Muscle of leg (tissue), 11 donors: ENCODE measurements around the gene VPS16. TPM values are rescaled to one million over a fixed set of nuclear protein-coding genes. Genes with fewer than 3 reads are reported as not detected.
"Not testable (repeated sequence)": the region's sequence is repeated elsewhere in the genome, so short reads cannot be mapped to it uniquely, and the experiment has no call there.

Experiments
- DNase-seq: peaks from one replicate; pipeline ENCODE4 v3.0.0; 2013
- H3K27ac ChIP-seq: one replicate; pipeline ENCODE4 v1.5.1; 2013; ENCODE audit warnings: mild to moderate bottlenecking, low read length, control low read depth
- H3K27me3 ChIP-seq: one replicate; pipeline ENCODE4 v1.6.1; 2013; ENCODE audit warnings: low read length; ENCODE audit not compliant: control insufficient read depth, insufficient read depth
- H3K36me3 ChIP-seq: one replicate; pipeline ENCODE4 v1.6.1; 2013; ENCODE audit warnings: low read length; ENCODE audit not compliant: control insufficient read depth, insufficient read depth
- H3K4me1 ChIP-seq: one replicate; pipeline ENCODE4 v1.6.1; 2013; ENCODE audit warnings: low read length; ENCODE audit not compliant: control insufficient read depth, insufficient read depth
- H3K4me3 ChIP-seq: one replicate; pipeline ENCODE4 v1.5.1; 2013; ENCODE audit warnings: low read length, control low read depth
- H3K9me3 ChIP-seq: replicated peaks from 2 replicates; pipeline ENCODE4 v1.6.1; 2013; ENCODE audit warnings: low read depth, low read length; ENCODE audit not compliant: control insufficient read depth
- WGBS: methylation state at CpG from one replicate; pipeline ENCODE4 v1.1.5; 2013; ENCODE audit warnings: missing lambda C conversion rate; ENCODE audit not compliant: insufficient coverage; 5-methylcytosine and 5-hydroxymethylcytosine counted together
- polyA plus RNA-seq, 8 donors: library from polyadenylated mRNA; unstranded; fragments of 120-200 nt; gene quantifications; one replicate each; pipeline versions ENCODE4 v1.2.1 to v1.2.3, GENCODE V29; 2013; ENCODE audit warnings: inconsistent platforms in 1 of 8, low replicate concordance in 1 of 8; ENCODE audit not compliant: insufficient read length in 8 of 8, insufficient read depth in 1 of 8
- total RNA-seq: library from RNA; stranded (reverse); fragments of 120-200 nt; gene quantifications from one replicate; pipeline ENCODE4 v1.2.4, GENCODE V29; 2013

Gene VPS16
- total and polyA plus RNA-seq, 9 donors: 21.5 to 28.9 (median 23.7) TPM

DNA sequence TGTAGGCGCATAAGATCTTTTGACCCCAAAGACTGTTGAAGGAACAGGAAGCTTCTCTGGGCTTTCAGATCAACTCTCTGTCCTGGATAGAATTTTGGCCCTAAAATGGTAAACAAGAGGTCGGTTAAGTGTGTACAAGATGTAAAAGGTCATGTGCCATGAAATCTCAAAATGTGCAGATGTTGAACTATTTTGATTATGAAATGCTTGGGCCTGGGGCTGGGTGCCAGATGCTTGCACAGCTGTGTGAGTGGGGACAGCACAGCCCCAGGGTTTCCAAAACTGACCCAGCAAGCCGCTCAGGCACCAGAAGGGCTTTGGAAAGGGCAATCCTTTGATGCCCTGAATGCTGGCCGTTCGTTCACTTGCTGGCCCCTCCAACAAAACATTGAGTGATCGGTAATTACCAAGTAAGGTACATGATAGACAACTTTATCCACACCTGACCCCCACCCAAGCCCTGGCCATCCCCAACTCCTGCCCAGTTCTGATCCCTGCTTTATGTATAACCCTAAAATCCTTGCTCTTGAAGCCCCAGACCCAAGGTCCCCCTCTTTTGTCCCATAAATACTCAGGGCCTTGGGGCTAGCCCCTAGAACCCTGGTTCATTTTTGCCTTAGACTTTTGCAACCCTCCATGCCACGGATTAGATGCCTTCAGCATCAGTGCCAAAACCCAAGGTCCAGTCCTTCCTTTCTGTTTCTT is 22.5 kb upstream of the VPS16 start:
- H3K4me3 ChIP-seq: no peak overlapping the region
- H3K27me3 ChIP-seq: peaks cover 32% of the 10 kb centered on the region
- no peaks in the 10 kb centered on the region for H3K36me3 ChIP-seq
- H3K4me1 ChIP-seq: peaks cover 16% of the 10 kb centered on the region
- H3K27ac ChIP-seq: no peak overlapping the region
- no peak for DNase-seq
- no peaks in the 10 kb centered on the region for H3K9me3 ChIP-seq
- 69% methylated on average over 6 of the region's 7 CpGs for WGBS

DNA sequence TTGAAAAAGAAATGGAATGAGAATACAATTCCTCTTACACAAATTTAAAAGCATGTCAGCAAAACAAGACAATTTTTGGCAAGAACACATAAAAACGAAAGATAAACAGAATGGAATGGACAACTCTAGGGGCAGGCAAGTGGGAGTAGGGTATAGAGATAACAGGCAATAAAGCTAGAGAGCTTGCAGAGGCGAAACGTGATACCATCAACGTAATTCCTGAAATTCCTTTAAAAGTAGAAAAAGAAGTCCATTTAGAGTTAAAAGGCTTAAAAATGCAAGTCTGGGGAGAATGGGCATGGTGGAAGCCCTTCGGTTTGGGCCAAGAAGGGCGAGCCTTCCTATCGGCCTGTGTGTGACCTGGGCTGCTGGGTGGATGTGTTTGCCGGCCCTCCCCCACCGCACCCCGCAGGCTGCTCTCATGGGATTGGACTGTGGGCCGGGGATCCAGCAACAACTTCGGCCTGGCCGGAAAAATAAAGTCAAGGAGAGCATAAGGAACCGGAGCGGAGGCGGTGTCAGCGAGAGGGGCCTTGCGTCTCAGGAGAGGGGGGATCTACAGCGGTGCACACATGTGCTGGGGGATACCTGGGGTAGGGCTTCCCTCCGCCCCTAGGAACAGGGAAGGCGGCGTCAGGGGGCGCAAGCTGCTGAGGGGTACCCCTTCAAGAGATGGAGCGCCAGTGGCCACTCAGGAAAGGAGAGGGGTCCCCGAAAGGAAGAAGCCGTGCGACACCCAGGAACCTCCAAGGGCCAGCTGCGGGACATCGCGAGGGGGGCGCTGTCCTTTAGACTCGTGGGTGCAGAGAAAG is 20.3 kb upstream of the VPS16 start:
- H3K36me3 ChIP-seq: no peaks in the 10 kb centered on the region
- WGBS: 10% methylated on average over 30 of the region's 32 CpGs
- H3K27ac ChIP-seq: no peak overlapping the region
- peaks cover 32% of the 10 kb centered on the region for H3K27me3 ChIP-seq
- no peak overlapping the region for H3K4me3 ChIP-seq
- DNase-seq: no peak
- H3K4me1 ChIP-seq: peaks cover 8% of the 10 kb centered on the region
- H3K9me3 ChIP-seq: no peaks in the 10 kb centered on the region

DNA sequence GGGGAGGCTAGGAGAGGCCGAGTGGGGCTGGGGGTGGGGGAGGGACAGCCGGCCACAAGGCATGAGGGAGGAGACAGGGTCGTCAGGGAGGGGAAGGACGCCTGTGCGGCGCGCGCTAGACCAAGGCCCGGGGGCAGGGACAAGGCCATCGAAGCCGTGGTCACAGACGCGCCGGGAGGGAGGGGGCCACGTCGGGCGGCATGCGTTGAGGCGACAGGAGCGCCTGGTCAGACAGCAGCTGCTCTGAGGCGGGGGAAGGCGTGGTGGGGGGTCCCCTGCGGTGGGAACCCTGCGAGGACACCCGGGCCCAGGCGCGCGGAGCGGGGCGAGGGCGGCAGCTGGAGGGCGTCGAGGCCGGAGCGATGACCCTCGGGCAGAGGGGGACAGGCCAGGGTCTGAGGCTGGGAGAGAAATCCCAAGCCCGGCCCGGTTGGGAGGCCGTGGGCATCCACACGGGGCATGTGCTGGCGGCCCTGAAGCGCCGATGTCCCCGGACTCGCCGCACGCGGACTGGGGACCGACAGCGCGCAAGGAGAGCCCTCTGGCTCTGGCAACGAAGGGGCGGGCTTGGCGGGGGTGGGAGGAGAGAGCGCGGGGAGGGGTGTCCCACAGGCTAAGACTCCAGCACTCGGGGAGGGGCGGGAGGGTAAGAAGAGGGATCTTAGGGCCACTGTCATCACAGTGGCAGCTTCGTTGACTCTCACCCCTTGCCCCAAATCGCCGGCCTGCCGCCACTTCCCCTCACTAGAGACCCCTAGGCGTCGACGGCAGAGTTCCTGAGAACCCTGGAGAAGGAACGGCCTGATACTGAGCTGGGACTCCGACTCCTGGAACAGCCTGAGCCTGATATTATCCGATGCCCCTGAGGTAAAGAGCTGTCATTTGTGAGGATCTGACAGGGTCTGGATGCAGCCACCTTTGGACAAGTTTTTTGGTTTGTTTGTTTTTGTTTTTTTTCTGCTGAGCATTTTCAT is 19.4 kb upstream of the VPS16 start:
- H3K4me1 ChIP-seq: peaks cover 5% of the 10 kb centered on the region
- H3K27ac ChIP-seq: no peak overlapping the region
- H3K9me3 ChIP-seq: no peaks in the 10 kb centered on the region
- H3K27me3 ChIP-seq: peaks cover 33% of the 10 kb centered on the region
- no peak overlapping the region for H3K4me3 ChIP-seq
- 6% methylated on average over 47 of the region's 68 CpGs for WGBS
- no peak for DNase-seq
- no peaks in the 10 kb centered on the region for H3K36me3 ChIP-seq

DNA sequence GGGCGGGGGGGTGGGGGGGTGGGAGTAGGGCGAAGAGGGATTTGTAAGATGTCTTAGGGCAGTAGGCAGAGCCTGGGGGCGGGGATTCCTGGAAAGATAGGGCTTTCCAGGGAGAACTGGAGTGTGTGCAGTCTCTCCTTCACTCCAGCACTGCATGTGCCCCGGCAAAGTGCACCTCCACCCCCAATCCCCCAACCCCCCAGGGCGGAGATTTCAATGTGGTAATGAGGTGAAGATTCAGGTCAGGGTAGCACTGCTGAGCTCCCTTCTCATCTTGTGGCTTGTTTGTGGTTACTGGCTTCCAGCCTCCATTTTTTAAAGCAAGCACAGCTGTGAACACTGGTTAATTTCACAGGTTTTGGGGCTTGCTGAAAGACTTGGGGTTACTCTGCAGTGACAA is 18.5 kb upstream of the VPS16 start:
- Histone ChIP-seq H3K4me1 (peaks cover 5% of the 10 kb centered on the region), H3K4me3 (no peak overlapping the region), H3K27me3 (peaks cover 36% of the 10 kb centered on the region), H3K9me3 (no peaks in the 10 kb centered on the region), H3K27ac (no peak overlapping the region), H3K36me3 (no peaks in the 10 kb centered on the region)
- no peak for DNase-seq
- no CpG with 5 or more reads among the region's 5 CpGs for WGBS

DNA sequence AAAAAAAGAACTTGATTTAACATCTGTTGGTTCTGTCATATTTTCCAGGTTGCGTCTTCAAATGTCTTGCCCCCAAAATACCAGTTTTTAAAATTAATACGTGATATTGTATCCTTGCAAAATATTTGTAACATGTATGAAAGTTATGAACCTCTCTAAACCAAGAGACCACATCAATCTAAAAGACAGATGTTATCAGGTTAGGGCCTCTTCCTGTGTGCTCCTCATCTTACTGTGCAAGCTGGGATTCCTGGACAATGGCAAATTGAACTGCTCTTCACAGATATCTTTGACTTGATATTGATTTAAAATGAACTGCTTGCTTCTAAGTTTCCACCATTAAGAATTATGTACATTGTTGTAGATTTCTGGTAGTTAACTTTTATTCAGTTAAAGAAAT is 14.8 kb upstream of the VPS16 start:
- no peaks in the 10 kb centered on the region for H3K4me1 ChIP-seq
- H3K9me3 ChIP-seq: no peaks in the 10 kb centered on the region
- no CpG with 5 or more reads among the region's 2 CpGs for WGBS
- H3K36me3 ChIP-seq: no peaks in the 10 kb centered on the region
- peaks cover 28% of the 10 kb centered on the region for H3K27me3 ChIP-seq
- H3K27ac ChIP-seq: no peak overlapping the region
- DNase-seq: no peak
- H3K4me3 ChIP-seq: no peak overlapping the region

DNA sequence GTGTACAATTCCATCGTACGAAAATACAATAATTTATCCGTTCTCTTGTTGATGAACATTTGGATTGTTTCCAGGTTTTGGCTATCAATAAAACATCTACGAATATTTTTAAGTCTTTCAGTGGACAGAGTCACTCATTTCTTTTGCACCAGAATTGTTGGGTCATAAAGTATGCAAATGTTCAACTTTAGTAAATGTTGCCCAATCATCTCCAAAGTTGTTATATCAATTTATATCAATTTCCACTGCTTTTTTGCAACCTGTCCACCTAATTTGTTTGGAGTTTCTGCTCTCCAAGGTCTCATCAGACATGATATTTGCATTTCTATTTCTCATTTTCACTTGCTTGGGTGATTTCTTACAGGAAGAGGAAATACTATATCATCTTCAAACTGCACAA is 13.9 kb upstream of the VPS16 start:
- H3K4me3 ChIP-seq: no peak overlapping the region
- no peaks in the 10 kb centered on the region for H3K9me3 ChIP-seq
- no peak for DNase-seq
- no peaks in the 10 kb centered on the region for H3K36me3 ChIP-seq
- WGBS: no CpG with 5 or more reads among the region's 4 CpGs
- no peaks in the 10 kb centered on the region for H3K4me1 ChIP-seq
- H3K27ac ChIP-seq: no peak overlapping the region
- peaks cover 20% of the 10 kb centered on the region for H3K27me3 ChIP-seq

DNA sequence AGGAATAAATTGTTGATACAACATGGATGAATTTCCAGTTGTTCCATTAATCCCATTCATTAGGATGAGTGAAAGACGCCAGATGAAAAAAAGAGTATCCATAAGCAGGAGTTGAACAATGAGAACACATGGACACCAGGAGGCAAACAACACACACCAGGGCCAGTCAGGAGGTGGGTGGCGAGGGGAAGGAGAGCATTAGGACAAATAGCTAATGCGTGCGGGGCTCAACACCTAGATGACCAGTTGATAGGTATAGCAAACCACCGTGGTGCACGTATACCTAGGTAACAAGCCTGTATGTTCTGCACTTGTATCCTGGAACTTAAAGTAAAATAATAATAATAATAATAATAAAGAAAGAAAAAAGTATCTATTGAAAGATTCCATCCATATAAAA is 11.2 kb upstream of the VPS16 start:
- no peak for DNase-seq
- Histone ChIP-seq H3K36me3 (peaks cover 2% of the 10 kb centered on the region), H3K4me1 (no peaks in the 10 kb centered on the region), H3K4me3 (no peak overlapping the region), H3K27me3 (peaks cover 13% of the 10 kb centered on the region), H3K27ac (no peak overlapping the region), H3K9me3 (no peaks in the 10 kb centered on the region)
- WGBS: 63% methylated on average over 1 of the region's 6 CpGs

DNA sequence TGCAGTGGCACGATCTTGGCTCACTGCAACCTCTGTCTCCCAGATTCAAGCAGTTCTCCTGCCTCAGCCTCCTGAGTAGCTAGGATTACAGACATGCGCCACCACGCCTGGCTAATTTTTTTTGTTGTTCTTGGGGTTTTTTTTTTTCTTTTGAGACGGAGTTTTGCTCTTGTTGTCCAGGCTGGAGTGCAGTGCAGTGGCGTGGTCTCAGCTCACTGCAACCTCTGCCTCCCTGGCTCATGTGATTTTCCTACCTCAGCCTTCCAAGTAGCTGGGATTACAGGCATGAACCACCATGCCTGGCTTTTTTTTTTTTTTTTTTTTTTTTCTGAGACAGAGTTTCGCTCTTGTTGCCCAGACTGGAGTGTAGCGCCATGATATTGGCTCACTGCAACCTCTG is 9.3 kb upstream of the VPS16 start:
- peaks cover 11% of the 10 kb centered on the region for H3K27me3 ChIP-seq
- not testable (repeated sequence) for DNase-seq, H3K9me3 ChIP-seq, H3K27ac ChIP-seq, H3K4me3 ChIP-seq, H3K4me1 ChIP-seq
- 85% methylated on average over 2 of the region's 7 CpGs for WGBS
- H3K36me3 ChIP-seq: peaks cover 11% of the 10 kb centered on the region

DNA sequence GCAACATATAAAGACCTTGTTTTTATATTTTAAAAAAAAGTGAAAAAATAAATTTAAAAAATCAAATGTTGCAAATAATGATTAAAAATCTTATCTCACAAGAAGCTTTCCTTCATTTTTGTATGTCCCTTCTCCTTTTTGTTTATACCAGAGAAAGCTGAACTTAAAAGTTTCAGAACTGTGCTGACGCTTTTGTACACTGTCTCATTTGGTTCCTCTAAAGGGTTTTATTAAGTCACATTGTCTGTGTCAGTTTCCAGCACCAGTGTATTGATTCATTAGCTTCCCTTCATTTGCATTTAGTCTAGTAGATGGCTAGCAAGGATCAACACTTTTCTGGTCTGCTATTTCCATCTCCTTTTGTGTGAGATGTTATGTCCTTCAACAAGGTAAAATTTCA is 6.8 kb upstream of the VPS16 start:
- no peak overlapping the region for H3K4me3 ChIP-seq
- H3K9me3 ChIP-seq: no peaks in the 10 kb centered on the region
- H3K4me1 ChIP-seq: no peaks in the 10 kb centered on the region
- no peak for DNase-seq
- H3K27ac ChIP-seq: no peak overlapping the region
- peaks cover 6% of the 10 kb centered on the region for H3K27me3 ChIP-seq
- H3K36me3 ChIP-seq: peaks cover 32% of the 10 kb centered on the region
- no CpG with 5 or more reads among the region's 1 CpG for WGBS
